Neural progenitor cell (in vitro differentiated cells): Measurements from ENCODE around the gene TLE7.

ENCODE experiments used
- EZH2 ChIP-seq: fragments of 200-600 bp; sonication (generic); IDR thresholded peaks from 2 replicates; pipeline ENCODE4 v1.6.1; 2017; ENCODE audit warnings: antibody characterized with exemption, mild to moderate bottlenecking, moderate library complexity
- TF ChIP-seq, protein P1 (sequence below): fragments of 200-600 bp; sonication (generic); IDR thresholded peaks from 2 replicates; pipeline ENCODE4 v1.5.1; 2017; ENCODE audit warnings: antibody characterized with exemption, mild to moderate bottlenecking

GRCh38 chr16:71443714-71444113 is 1.9 kb upstream of the TLE7 start:
- TF ChIP-seq, protein P1, sequence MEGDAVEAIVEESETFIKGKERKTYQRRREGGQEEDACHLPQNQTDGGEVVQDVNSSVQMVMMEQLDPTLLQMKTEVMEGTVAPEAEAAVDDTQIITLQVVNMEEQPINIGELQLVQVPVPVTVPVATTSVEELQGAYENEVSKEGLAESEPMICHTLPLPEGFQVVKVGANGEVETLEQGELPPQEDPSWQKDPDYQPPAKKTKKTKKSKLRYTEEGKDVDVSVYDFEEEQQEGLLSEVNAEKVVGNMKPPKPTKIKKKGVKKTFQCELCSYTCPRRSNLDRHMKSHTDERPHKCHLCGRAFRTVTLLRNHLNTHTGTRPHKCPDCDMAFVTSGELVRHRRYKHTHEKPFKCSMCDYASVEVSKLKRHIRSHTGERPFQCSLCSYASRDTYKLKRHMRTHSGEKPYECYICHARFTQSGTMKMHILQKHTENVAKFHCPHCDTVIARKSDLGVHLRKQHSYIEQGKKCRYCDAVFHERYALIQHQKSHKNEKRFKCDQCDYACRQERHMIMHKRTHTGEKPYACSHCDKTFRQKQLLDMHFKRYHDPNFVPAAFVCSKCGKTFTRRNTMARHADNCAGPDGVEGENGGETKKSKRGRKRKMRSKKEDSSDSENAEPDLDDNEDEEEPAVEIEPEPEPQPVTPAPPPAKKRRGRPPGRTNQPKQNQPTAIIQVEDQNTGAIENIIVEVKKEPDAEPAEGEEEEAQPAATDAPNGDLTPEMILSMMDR: no peak
- TF ChIP-seq EZH2: no peak
